Measurements from ENCODE around the gene ZNF534. TPM values are rescaled to one million over a fixed set of nuclear protein-coding genes. Genes with fewer than 3 reads are reported as not detected.

ZNF534 gene
- total RNA-seq: 0.44 TPM
- long read RNA-seq: 0 reads

DNA sequence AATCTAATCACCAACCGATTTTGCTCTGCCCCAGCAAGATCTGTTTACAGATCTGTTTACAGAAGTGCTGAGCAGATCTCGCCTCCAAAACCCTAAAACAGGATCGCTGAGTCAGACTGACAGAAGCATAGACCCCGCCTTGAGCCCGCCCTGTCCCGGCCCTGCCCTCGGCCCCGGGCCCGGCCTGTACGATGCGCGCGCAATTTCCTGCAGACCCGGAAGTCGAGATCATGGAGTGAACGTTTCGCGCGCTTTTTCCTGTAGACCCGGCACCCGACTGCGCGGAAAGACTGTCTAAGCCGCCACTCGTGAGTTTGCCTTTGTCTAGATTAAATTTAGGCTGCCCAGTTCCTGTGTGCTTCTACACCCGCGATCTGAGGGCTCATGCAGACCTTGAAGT, at the start of gene ZNF534:
Gene ZNF534, plus strand, starts transcription at position 212 of the 400 bp plus-strand sequence. CDS start 2,327 bp downstream, outside the sequence.
- no peak within 1 kb of the TSS for H3K27ac ChIP-seq (replicated peaks)
- peaks cover 42% of the 10 kb centered on the region for H3K36me3 ChIP-seq
- no peak within 1 kb of the TSS for H3K4me3 ChIP-seq
- no peak for DNase-seq
- no peaks in the 10 kb centered on the region for H3K27me3 ChIP-seq (ENCODE audit: low read depth)
- H3K4me1 ChIP-seq: no peaks in the 10 kb centered on the region
- TF ChIP-seq, protein P1, sequence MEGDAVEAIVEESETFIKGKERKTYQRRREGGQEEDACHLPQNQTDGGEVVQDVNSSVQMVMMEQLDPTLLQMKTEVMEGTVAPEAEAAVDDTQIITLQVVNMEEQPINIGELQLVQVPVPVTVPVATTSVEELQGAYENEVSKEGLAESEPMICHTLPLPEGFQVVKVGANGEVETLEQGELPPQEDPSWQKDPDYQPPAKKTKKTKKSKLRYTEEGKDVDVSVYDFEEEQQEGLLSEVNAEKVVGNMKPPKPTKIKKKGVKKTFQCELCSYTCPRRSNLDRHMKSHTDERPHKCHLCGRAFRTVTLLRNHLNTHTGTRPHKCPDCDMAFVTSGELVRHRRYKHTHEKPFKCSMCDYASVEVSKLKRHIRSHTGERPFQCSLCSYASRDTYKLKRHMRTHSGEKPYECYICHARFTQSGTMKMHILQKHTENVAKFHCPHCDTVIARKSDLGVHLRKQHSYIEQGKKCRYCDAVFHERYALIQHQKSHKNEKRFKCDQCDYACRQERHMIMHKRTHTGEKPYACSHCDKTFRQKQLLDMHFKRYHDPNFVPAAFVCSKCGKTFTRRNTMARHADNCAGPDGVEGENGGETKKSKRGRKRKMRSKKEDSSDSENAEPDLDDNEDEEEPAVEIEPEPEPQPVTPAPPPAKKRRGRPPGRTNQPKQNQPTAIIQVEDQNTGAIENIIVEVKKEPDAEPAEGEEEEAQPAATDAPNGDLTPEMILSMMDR (IDR thresholded peaks at IDR 0.05; ENCODE audit: borderline replicate concordance): no peak
- intact Hi-C loops (cut with micrococcal nuclease): no loop called here
- H3K9me3 ChIP-seq (replicated peaks): peaks cover 93% of the 10 kb centered on the region

DNA sequence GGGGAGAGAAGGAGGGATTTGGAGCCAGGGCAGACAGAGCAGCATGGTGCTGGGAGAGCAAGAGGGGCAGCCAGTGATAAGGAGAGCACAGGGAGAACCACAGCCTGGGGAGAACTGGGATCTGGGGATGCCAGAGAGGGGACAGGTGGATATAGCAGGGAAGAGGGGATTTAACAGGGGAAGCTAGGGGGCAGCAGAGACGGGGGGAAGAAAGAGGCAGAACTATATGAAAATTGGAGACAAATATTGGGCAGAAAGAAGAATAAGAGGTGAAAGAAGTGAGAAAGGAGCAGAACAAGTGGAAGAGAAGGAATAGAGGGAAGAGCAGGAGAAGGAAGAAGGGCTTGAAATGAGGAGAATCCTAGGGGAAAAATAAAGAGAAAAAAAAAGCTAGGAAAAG, 37.8 kb upstream of the ZNF534 start:
- DNase-seq: no peak
- TF ChIP-seq, protein P1 (IDR thresholded peaks at IDR 0.05; ENCODE audit: borderline replicate concordance): no peak
- Histone ChIP-seq H3K4me3 (no peak overlapping the region), H3K4me1 (peaks cover under 1% of the 10 kb centered on the region), H3K27ac (replicated peaks) (no peak overlapping the region), H3K9me3 (replicated peaks) (peaks cover 96% of the 10 kb centered on the region), H3K27me3 (ENCODE audit: low read depth) (no peaks in the 10 kb centered on the region), H3K36me3 (peaks cover 94% of the 10 kb centered on the region)
- intact Hi-C loops (cut with micrococcal nuclease): no loop called here

DNA sequence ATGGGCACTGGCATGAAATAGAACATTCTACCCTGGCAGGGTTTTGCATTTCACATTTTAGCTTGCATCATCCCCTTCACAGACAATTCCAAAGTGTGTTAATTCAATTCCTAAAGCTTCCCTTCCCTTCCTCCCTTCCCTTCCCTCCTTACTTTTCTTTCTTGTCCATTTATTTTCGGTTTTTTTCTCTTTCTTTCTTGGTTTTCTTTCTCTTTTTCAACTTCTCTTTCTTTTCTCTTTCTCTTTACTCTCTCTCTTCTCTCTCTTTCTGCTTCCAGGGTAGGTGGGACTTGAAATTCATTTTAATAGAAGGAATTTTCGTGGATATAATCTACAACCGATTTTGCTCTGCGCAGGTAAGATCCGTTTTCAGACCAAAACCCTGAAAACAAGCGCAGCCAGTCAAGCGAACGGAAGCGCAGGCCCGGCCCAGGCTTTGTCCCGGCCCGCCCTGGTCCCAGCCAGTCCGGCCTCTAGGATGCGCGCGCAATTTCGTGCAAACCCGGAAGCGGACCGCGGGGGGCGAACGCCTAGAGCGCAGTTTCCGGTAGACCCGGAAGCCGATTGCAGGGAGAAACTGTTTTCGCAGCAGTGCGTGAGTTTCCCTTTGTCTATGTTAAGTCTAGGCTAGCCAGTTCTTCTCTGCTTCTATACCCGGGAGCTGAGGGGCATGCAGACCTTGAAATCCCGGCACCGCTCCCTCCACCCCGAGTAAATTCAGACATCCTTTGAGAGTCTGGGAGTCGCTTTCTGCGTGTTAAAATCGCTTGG, 31.5 kb upstream of the ZNF534 start, which contains the start of gene ZNF528:
Gene ZNF528, plus strand, starts transcription at position 540 of the 771 bp plus-strand sequence. CDS start 4,165 bp downstream, outside the sequence.
- Histone ChIP-seq H3K9me3 (replicated peaks) (peaks cover 43% of the 10 kb centered on the region), H3K4me1 (peaks cover 24% of the 10 kb centered on the region), H3K27ac (replicated peaks) (peak within 1 kb of the TSS; percentile 84), H3K4me3 (peak within 1 kb of the TSS; percentile 85), H3K27me3 (ENCODE audit: low read depth) (no peaks in the 10 kb centered on the region), H3K36me3 (peaks cover 73% of the 10 kb centered on the region)
- intact Hi-C loops (cut with micrococcal nuclease): no loop called here
- peak; percentile 97 for DNase-seq
- TF ChIP-seq, protein P1 (IDR thresholded peaks at IDR 0.05; ENCODE audit: borderline replicate concordance): no peak

DNA sequence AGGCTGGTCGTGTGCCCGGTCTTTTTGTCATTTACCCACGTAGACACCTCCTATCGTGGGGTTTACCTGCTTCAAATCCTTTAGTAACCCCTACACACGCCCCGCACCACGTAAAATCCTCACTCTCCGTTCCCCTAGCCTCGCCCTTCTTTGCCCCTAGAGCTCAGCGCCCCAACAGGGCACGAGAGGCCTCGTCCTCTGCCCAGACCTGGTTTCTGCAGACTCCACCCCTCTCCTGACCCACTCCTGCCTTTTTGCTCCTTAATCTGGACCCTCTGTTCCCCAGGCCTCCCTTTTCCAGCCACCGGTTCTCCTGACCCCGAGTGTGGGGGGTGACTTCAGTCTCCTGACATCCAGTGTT, 30.9 kb upstream of the ZNF534 start:
- TF ChIP-seq, protein P1 (IDR thresholded peaks at IDR 0.05; ENCODE audit: borderline replicate concordance): no peak
- Histone ChIP-seq H3K27ac (replicated peaks) (peak overlapping the region; percentile 84), H3K4me1 (peaks cover 24% of the 10 kb centered on the region), H3K27me3 (ENCODE audit: low read depth) (no peaks in the 10 kb centered on the region), H3K4me3 (peak overlapping the region; percentile 85), H3K9me3 (replicated peaks) (peaks cover 38% of the 10 kb centered on the region), H3K36me3 (peaks cover 74% of the 10 kb centered on the region)
- intact Hi-C loops (cut with micrococcal nuclease): no loop called here
- no peak for DNase-seq

DNA sequence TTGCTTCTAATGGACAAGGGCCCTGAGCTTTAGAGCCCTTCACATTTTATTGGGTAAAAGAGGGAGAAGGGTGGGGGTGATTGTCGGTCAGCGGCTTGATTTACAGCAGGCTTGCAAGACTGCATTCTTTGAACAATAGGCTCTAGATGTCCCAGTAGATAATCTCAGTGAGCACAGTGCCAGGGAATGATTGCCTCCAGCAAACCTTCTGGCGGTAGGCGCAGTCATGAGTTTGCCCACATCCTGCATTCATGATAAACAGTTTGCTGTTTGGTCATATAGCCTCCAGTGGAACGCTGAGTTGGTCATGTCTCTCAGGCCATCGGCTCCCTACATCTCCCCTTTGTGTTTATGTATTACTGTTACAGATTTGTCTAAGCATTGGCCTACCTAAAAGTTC, 18.7 kb upstream of the ZNF534 start:
- Histone ChIP-seq H3K4me3 (no peak overlapping the region), H3K4me1 (no peaks in the 10 kb centered on the region), H3K36me3 (peaks cover 100% of the 10 kb centered on the region), H3K27ac (replicated peaks) (no peak overlapping the region), H3K27me3 (ENCODE audit: low read depth) (no peaks in the 10 kb centered on the region), H3K9me3 (replicated peaks) (peaks cover 100% of the 10 kb centered on the region)
- intact Hi-C loops (cut with micrococcal nuclease): no loop called here
- DNase-seq: no peak
- TF ChIP-seq, protein P1 (IDR thresholded peaks at IDR 0.05; ENCODE audit: borderline replicate concordance): no peak

All from left ventricle myocardium inferior (tissue), 1 donor.